IPS DF 4.7 (cell line): ENCODE measurements around the gene KMT2D.

Source experiments
- DNase-seq: peaks from one replicate; pipeline ENCODE4 v3.0.0-alpha.2; 2013; ENCODE audit warnings: low spot score; ENCODE audit errors: extremely low read depth

Gene KMT2D

GRCh38 chr12:49054524-49054923 is 6.1 kb downstream of the KMT2D start:
- DNase-seq: no peak

- DNase-seq: no peak
These were observed 6.5 kb downstream of the KMT2D start for GRCh38 chr12:49054096-49054495.

- no peak for DNase-seq
These were observed 8.0 kb downstream of the KMT2D start for GRCh38 chr12:49052451-49053208.

- DNase-seq: no peak
These were observed 8.7 kb downstream of the KMT2D start for GRCh38 chr12:49051777-49052438.

GRCh38 chr12:49051373-49051764 is 9.2 kb downstream of the KMT2D start:
- DNase-seq: no peak

GRCh38 chr12:49050507-49051372 is 9.9 kb downstream of the KMT2D start:
- no peak for DNase-seq

- no peak for DNase-seq
These were observed 10.9 kb downstream of the KMT2D start for GRCh38 chr12:49049566-49050224.

- DNase-seq: no peak
These were observed 11.6 kb downstream of the KMT2D start for GRCh38 chr12:49048953-49049352.

- DNase-seq: no peak
These were observed 14.3 kb downstream of the KMT2D start for GRCh38 chr12:49046129-49046895.

GRCh38 chr12:49044660-49045059 is 15.9 kb downstream of the KMT2D start:
- DNase-seq: no peak

GRCh38 chr12:49043856-49044258 is 16.7 kb downstream of the KMT2D start:
- DNase-seq: peak; percentile 30

GRCh38 chr12:49043241-49043640 is 17.4 kb downstream of the KMT2D start:
- DNase-seq: no peak

GRCh38 chr12:49041881-49042484 is 18.6 kb downstream of the KMT2D start:
- DNase-seq: no peak

- DNase-seq: no peak
These were observed 19.3 kb downstream of the KMT2D start for GRCh38 chr12:49041036-49041880.

GRCh38 chr12:49040364-49040855 is 20.2 kb downstream of the KMT2D start:
- DNase-seq: no peak

- no peak for DNase-seq
These were observed 20.9 kb downstream of the KMT2D start for GRCh38 chr12:49039421-49040363.

- DNase-seq: no peak
These were observed 22.2 kb downstream of the KMT2D start for GRCh38 chr12:49038291-49038955.

GRCh38 chr12:49037947-49038237 is 22.7 kb downstream of the KMT2D start:
- no peak for DNase-seq
